HG03571 (cell line): ENCODE results near the gene B3GLCT.
A peak's percentile ranks its signal among the peaks of the same experiment; 100 is the strongest.
"Not testable (repeated sequence)": the region's sequence is repeated elsewhere in the genome, so short reads cannot be mapped to it uniquely, and the experiment has no call there.

Experiments used
- ATAC-seq: cut with Tn5 transposase; IDR thresholded peaks from one replicate; pipeline ENCODE4 v1.9.1; 2021; ENCODE audit not compliant: unreplicated experiment

Gene B3GLCT

DNA sequence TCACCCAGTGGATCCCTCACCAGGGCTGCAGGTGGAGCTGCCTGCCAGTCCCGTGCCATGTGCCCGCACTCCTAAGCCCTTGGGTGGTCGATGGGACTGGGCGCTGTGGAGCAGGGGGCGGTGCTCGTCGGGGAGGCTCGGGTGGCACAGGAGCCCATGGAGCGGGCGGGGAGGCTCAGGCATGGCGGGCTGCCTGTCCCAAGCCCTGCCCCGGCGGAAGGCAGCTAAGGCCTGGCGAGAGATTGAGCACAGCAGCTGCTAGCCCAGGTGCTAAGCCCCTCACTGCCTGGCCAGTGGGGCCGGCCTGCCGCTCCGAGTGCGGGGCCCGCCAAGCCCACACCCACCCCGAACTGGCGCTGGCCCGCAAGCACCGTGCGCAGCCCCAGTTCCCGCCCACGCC is 16.8 kb upstream of the B3GLCT start:
- ATAC-seq = no peak

GRCh38 chr13:31184451-31184850 is 15.3 kb upstream of the B3GLCT start:
- no peak for ATAC-seq

- ATAC-seq = no peak
Measured at GRCh38 chr13:31184981-31185645, 14.7 kb upstream of the B3GLCT start.

GRCh38 chr13:31191748-31192147 is 8.0 kb upstream of the B3GLCT start:
- ATAC-seq = no peak

- no peak for ATAC-seq
Measured at GRCh38 chr13:31192306-31192705, 7.5 kb upstream of the B3GLCT start.

GRCh38 chr13:31195616-31196015 is 4.2 kb upstream of the B3GLCT start:
- no peak for ATAC-seq

- no peak for ATAC-seq
Measured at GRCh38 chr13:31196992-31197391, 2.8 kb upstream of the B3GLCT start.

GRCh38 chr13:31198519-31198918 is 1.3 kb upstream of the B3GLCT start:
- no peak for ATAC-seq

- no peak for ATAC-seq
Measured at GRCh38 chr13:31199527-31199848, 287 bp upstream of the B3GLCT start.

- ATAC-seq = peak; percentile 26
Measured at GRCh38 chr13:31200637-31200971, 829 bp downstream of the B3GLCT start.

DNA sequence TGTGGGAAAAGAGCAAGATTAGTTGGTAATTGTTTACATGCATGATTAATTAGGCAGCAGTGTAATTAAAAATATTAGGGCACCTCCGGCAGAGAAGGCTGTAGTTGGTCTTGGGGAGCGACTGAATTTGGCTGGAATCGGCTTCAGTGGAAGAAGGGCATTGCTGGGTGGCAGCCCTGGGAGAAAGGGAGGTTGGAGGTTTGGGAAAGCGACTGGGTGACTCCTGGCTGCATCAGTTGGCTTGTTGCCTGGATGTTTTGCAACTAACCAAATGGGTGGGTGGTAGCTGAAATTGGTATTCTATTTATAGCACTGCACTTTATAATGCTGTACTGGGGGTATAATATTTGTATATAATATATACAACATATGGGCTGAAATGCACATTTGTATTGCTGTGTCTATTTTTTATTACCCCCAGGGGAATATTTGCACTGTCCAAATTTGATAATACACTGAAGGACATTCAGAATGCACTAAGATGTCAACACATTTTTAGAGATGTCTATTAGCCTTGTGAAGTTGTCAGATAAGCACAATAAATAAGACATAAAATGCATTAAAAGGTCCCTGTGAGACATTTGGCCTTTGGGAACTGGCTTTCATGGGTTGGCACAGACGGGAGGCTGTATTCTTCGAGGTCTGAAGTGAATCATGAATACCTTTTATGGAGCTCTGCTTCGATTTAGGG is 1.7 kb downstream of the B3GLCT start:
- no peak for ATAC-seq

DNA sequence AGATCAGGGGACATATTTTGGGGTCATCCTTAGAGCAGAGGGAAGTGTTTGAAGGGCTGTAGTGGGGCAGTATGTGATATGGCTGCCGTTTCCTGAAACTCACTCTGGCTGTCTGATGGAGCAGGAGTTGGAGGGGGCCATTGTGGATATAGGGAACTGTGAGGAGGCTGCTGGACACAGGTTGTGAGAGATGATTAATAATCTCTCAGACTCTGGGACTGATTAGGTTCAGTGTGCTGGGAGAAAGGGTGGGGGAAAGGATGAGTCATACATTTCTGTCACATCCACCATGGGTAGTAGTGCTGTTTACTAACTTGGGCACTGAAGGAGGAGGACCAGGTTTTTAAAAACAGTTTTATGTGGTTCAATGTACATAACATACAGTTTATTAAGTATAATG is 4.8 kb downstream of the B3GLCT start:
- ATAC-seq = no peak

DNA sequence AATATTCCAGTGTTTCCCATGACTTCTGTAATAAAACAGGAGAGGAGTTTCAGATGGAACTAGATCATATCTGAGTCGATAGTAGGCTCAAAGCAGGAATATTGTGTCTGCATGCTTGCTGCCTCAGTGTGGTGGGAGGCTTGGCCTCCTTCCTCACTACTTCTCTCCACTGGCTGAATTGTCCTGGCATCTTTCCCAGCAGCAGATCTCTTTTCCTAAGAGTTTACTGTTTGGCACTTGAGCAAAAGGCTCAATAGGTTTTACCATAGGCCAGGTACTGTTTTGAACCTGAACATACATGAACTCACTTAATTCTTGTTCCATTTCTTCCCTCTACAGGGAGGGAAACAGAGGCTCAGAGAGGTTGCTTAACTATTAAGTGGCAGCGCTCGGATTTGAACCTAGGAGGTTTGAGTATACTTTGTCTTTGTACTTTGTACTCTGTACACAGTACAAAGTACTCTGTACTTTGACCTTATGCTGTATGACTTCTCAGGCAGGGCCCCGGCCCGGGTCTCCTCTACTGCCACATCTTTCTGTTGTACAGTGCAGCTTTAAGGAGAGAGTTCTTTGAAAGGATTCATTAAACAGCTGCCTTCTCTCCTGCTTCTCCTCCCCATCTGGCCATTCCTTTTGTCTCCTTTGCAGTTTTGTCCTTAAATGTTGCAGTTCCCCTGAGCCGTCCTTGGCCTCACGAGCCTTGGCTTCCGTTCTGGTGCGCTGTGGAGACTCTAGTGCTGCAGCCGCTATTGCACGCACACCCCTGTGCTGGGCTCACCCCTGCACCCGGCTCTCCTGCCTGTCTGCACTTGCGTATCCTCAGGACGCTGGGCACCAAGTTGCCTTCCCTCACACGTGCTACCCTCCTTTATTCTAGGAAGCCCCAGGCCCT is 8.1 kb downstream of the B3GLCT start:
- ATAC-seq = no peak

GRCh38 chr13:31208559-31209122 is 8.9 kb downstream of the B3GLCT start:
- ATAC-seq = no peak

DNA sequence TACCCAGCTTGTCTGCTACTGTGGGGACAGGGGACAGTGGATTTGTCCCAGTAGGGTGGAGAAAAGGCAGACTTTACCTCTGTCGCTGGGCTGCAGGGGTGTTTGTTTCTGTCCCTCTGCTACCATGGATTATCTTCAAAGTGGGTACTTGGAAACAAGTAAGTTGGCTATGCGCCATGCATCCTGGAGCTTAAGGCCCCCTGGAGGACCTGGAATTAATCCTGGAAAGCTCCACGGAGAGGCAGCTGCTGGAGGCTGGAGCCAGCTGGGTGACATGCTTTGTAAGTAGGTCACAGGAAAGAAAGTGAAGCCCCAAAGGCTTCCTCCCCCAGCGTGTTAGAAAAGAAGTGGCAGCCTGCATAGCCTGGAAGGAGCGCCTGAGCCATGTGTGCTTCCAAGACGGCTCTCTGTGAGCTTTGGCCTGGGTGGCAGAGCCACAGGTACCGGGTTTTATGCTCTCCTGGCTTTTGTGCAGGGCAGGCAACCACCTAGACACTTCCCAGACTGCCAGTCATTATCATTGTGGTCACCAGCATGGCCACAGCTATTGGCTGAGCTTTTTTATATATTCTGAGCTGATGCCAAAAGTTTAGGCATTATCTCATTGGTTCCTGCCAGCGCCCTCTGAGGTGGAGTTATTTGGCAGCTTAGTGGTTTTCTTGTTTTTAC is 9.5 kb downstream of the B3GLCT start:
- no peak for ATAC-seq

DNA sequence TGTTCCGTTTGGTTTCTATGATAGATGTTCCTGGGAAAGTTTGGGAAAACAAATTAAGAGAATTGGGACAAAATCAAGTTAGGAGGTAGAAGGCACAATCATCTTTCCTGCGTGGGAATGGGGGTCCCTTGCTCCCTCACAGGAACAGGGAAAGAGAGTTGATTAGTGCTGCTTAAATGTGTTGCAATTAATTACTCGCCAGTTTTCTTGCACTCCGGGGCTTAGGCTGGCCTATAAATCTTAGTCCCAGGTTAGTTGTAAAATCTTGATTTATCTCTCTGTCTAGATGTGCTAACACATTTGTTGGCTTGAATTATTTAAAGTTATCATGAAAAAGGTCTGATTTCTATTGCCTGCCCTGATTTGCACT is 10.1 kb downstream of the B3GLCT start:
- ATAC-seq = no peak

DNA sequence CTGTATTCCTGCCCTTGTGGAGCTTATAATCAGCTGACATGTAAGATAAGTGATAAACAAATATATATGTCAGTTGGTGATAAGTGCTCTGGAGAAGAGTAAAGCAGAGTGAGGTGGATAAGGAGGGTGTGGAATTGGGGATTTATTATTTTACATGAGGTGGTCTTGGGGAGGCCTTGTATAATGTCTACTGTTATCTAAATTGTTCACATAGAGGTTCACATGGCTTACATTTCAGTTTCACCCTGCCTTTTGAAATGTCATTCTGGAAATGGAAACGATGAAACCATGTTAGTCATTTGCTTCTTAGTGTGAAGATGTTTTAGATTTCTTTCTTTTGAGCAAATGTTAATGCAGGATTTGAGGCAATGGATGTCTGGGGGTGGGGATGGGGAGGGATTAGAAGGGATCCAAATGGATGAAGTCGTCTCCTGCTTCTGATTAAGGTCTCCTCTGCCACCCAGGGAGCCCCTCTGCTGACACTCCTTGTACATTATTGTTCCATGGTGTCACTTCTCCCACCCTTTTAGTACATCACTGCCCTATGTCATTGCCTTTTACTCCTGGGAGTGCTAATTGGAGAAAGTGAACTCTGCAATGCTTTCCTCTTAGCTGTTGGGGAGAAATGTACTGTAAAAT is 14.0 kb downstream of the B3GLCT start:
- ATAC-seq = no peak

- ATAC-seq = no peak
Measured at GRCh38 chr13:31214435-31214834, 14.7 kb downstream of the B3GLCT start.

GRCh38 chr13:31216916-31217315 is 17.1 kb downstream of the B3GLCT start:
- not testable (repeated sequence) for ATAC-seq

GRCh38 chr13:31219909-31220598 is 20.3 kb downstream of the B3GLCT start:
- no peak for ATAC-seq
